H1 (cell line): Measurements from ENCODE around the gene MYH8. TPM values are rescaled to one million over a fixed set of nuclear protein-coding genes. Genes with fewer than 3 reads are reported as not detected.
A peak's percentile ranks its signal among the peaks of the same experiment; 100 is the strongest.

Experiments
- CTCF ChIA-PET: fragments of 300-600 bp; sonication (Branson Sonifier 250); formaldehyde crosslinking; loops from one replicate; lab custom pipeline; 2021; ENCODE audit not compliant: partially characterized antibody; lab: Charles Lee
- POLR2A ChIA-PET: fragments of 300-600 bp; sonication (Branson Sonifier 250); formaldehyde crosslinking; loops from one replicate; lab custom pipeline; 2021; ENCODE audit warnings: inconsistent platforms; ENCODE audit not compliant: partially characterized antibody; lab: Charles Lee
- DNase-seq, 2 experiments: peaks; one replicate each; pipeline versions ENCODE4 v3.0.0 to v3.0.0-alpha.2; 2010 to 2022; ENCODE audit warnings: low spot score in 2 of 2, low read depth in 1 of 2, mixed read lengths in 1 of 2
- FAIRE-seq: peaks from 2 replicates; lab custom pipeline; 2011; peaks lifted over from hg19 to GRCh38; lab: Jason Lieb, UNC
- H2AFZ ChIP-seq: 2 replicates; pipeline ENCODE4 v1.8.1; 2012; ENCODE audit warnings: low read length, inconsistent platforms
- H2AK5ac ChIP-seq: 2 replicates; pipeline ENCODE4 v1.6.1; 2013; ENCODE audit warnings: low read depth, low read length
- H2BK120ac ChIP-seq: replicated peaks from 2 replicates; pipeline ENCODE3; 2013; ENCODE audit warnings: low read depth, low read length, inconsistent platforms
- H2BK12ac ChIP-seq: 2 replicates; pipeline ENCODE4 v1.6.1; 2013; ENCODE audit warnings: low read depth, low read length
- H2BK15ac ChIP-seq: 2 replicates; pipeline ENCODE4 v1.6.1; 2013; ENCODE audit warnings: low read length
- H2BK20ac ChIP-seq: 2 replicates; pipeline ENCODE4 v1.6.1; 2013; ENCODE audit warnings: low read length
- H2BK5ac ChIP-seq: 2 replicates; pipeline ENCODE4 v1.6.1; 2013; ENCODE audit warnings: low read depth, low read length
- H3K14ac ChIP-seq: 2 replicates; pipeline ENCODE4 v1.6.1; 2013; ENCODE audit warnings: inconsistent platforms; ENCODE audit not compliant: insufficient read length
- H3K18ac ChIP-seq: 2 replicates; pipeline ENCODE4 v1.6.1; 2013; ENCODE audit warnings: low read length; ENCODE audit errors: extremely low read depth
- H3K23ac ChIP-seq: 2 replicates; pipeline ENCODE4 v1.6.1; 2013; ENCODE audit warnings: inconsistent platforms; ENCODE audit not compliant: insufficient read length
- H3K23me2 ChIP-seq: 2 replicates; pipeline ENCODE4 v1.6.1; 2013; ENCODE audit warnings: low read depth, low read length
- H3K27ac ChIP-seq: 2 replicates; pipeline ENCODE4 v1.6.1; 2011; ENCODE audit warnings: low read depth, low read length, inconsistent platforms
- H3K27me3 ChIP-seq, 4 experiments: replicated peaks in 1 of 4; 1 replicate in 1 of 4; 2 replicates in 3 of 4; pipeline versions ENCODE4 v1.6.1 to v1.8.1; 2011 to 2013; ENCODE audit warnings: low read length in 3 of 4, mild to moderate bottlenecking in 3 of 4, inconsistent platforms in 2 of 4, mixed read lengths in 2 of 4, moderate library complexity in 1 of 4; ENCODE audit not compliant: control insufficient read depth in 3 of 4, insufficient read depth in 3 of 4; ENCODE audit errors: extremely low read depth in 1 of 4
- H3K36me3 ChIP-seq, 4 experiments: 2 replicates each; pipeline versions ENCODE4 v1.6.1 to v1.8.1; 2011 to 2013; ENCODE audit warnings: mild to moderate bottlenecking in 4 of 4, low read length in 3 of 4, moderate library complexity in 2 of 4, control low read depth in 1 of 4, inconsistent platforms in 1 of 4; ENCODE audit not compliant: insufficient read depth in 4 of 4, control insufficient read depth in 2 of 4
- H3K4ac ChIP-seq: replicated peaks from 2 replicates; pipeline ENCODE3; 2013; ENCODE audit warnings: low read length, low read depth, mixed read lengths, inconsistent platforms; ENCODE audit not compliant: insufficient read length
- H3K4me1 ChIP-seq, 4 experiments: replicated peaks in 1 of 4; 1 replicate in 1 of 4; 2 replicates in 3 of 4; pipeline versions ENCODE4 v1.6.1 to v1.8.1; 2011 to 2013; ENCODE audit warnings: low read length in 3 of 4, inconsistent platforms in 2 of 4, mixed read lengths in 1 of 4; ENCODE audit not compliant: insufficient read depth in 4 of 4, control insufficient read depth in 3 of 4
- H3K4me2 ChIP-seq, 2 experiments: 2 replicates each; pipeline versions ENCODE4 v1.6.1 to v1.8.1; 2011 to 2013; ENCODE audit warnings: low read depth in 2 of 2, low read length in 2 of 2, control low read depth in 1 of 2, inconsistent platforms in 1 of 2, mild to moderate bottlenecking in 1 of 2; ENCODE audit not compliant: insufficient read depth in 1 of 2
- H3K4me3 ChIP-seq, 4 experiments: fragments of 200-600, 300-600 bp in 1 of 4; sonication (generic), shearing (Covaris generic), sonication (Bioruptor Twin) in 1 of 4; 2 replicates each; pipeline versions ENCODE4 v1.5.1 to v1.8.1; 2011 to 2016; ENCODE audit warnings: low read length in 4 of 4, low read depth in 3 of 4, control low read depth in 2 of 4, inconsistent platforms in 2 of 4, mild to moderate bottlenecking in 2 of 4, mixed read lengths in 1 of 4, moderate library complexity in 1 of 4; ENCODE audit not compliant: insufficient read depth in 2 of 4; ENCODE audit errors: extremely low read depth in 1 of 4
- H3K56ac ChIP-seq: replicated peaks from 2 replicates; pipeline ENCODE3; 2013; ENCODE audit warnings: low read depth, mild to moderate bottlenecking, mixed read lengths, low read length, inconsistent platforms; ENCODE audit not compliant: insufficient read length
- H3K79me1 ChIP-seq: 2 replicates; pipeline ENCODE4 v1.6.1; 2013; ENCODE audit warnings: low read depth, low read length, control low read depth
- H3K79me2 ChIP-seq, 2 experiments: 2 replicates each; pipeline versions ENCODE4 v1.6.1 to v1.8.1; 2012 to 2013; ENCODE audit warnings: low read length in 2 of 2, mild to moderate bottlenecking in 2 of 2, inconsistent platforms in 1 of 2; ENCODE audit not compliant: insufficient read depth in 2 of 2, control insufficient read depth in 1 of 2
- H3K9ac ChIP-seq, 4 experiments: replicated peaks in 1 of 4; 1 replicate in 1 of 4; 2 replicates in 3 of 4; pipeline versions ENCODE4 v1.6.1 to v1.8.1; 2011 to 2013; ENCODE audit warnings: low read depth in 3 of 4, low read length in 3 of 4, control low read depth in 2 of 4, mild to moderate bottlenecking in 2 of 4, moderate library complexity in 2 of 4, inconsistent platforms in 1 of 4; ENCODE audit errors: extremely low read depth in 1 of 4
- H3K9me3 ChIP-seq, 2 experiments: 2 replicates each; pipeline versions ENCODE4 v1.6.1 to v1.8.1; 2012 to 2013; ENCODE audit warnings: mild to moderate bottlenecking in 2 of 2, moderate library complexity in 2 of 2, control low read depth in 1 of 2, inconsistent platforms in 1 of 2, low read depth in 1 of 2, low read length in 1 of 2, mixed read lengths in 1 of 2; ENCODE audit not compliant: insufficient read depth in 2 of 2
- H4K20me1 ChIP-seq, 2 experiments: replicated peaks in 1 of 2; 2 replicates each; pipeline versions ENCODE3 to v1.8.1; 2011 to 2013; ENCODE audit warnings: inconsistent platforms in 2 of 2, low read length in 2 of 2, mild to moderate bottlenecking in 1 of 2; ENCODE audit not compliant: insufficient read depth in 2 of 2, control insufficient read depth in 1 of 2
- H4K5ac ChIP-seq: 2 replicates; pipeline ENCODE4 v1.6.1; 2013; ENCODE audit warnings: low read length, low read depth, mixed read lengths, inconsistent platforms; ENCODE audit not compliant: insufficient read length
- H4K8ac ChIP-seq: 2 replicates; pipeline ENCODE4 v1.8.0; 2013; ENCODE audit warnings: mild to moderate bottlenecking, moderate library complexity, low read length, inconsistent platforms; ENCODE audit not compliant: insufficient read depth; ENCODE audit errors: extremely low read depth
- H4K91ac ChIP-seq: replicated peaks from 2 replicates; pipeline ENCODE3; 2013; ENCODE audit warnings: low read length, mixed read lengths, inconsistent platforms; ENCODE audit not compliant: insufficient read length
- ASH2L ChIP-seq: fragments of 200-600, 300-600 bp; sonication (generic); IDR thresholded peaks from one replicate; pipeline ENCODE4 v1.7.1; 2017; ENCODE audit warnings: low read length
- CBX5 ChIP-seq: fragments of 300-800, 300-1000 bp; sonication (generic); IDR thresholded peaks from 2 replicates; pipeline ENCODE4 v1.7.1; 2016; ENCODE audit warnings: antibody characterized with exemption, low read length, low read depth
- CBX8 ChIP-seq: fragments of 300-800, 300-1000 bp; sonication (generic); IDR thresholded peaks from 2 replicates; pipeline ENCODE4 v1.7.1; 2016; ENCODE audit warnings: low read depth, low read length, borderline replicate concordance
- HDAC6 ChIP-seq: IDR thresholded peaks from one replicate; pipeline ENCODE4 v1.7.1; 2012; ENCODE audit warnings: low read depth, mild to moderate bottlenecking, inconsistent platforms, low read length, moderate library complexity
- JUND ChIP-seq: IDR thresholded peaks from 2 replicates; pipeline ENCODE4 v1.6.1; 2011; ENCODE audit warnings: mild to moderate bottlenecking, improper control_type of control experiment, low read length
- KDM5A ChIP-seq: fragments of 200-600 bp; IDR thresholded peaks from 2 replicates; pipeline ENCODE4 v1.7.1; 2012; ENCODE audit warnings: mild to moderate bottlenecking, low read length, inconsistent platforms, mixed read lengths
- RAD21 ChIP-seq, 2 experiments: IDR thresholded peaks in 1 of 2; conservative IDR thresholded peaks in 1 of 2; 2 replicates each; pipeline ENCODE4 v1.6.1; 2011; ENCODE audit warnings: low read depth in 2 of 2, low read length in 2 of 2, improper control_type of control experiment in 1 of 2, inconsistent platforms in 1 of 2, mild to moderate bottlenecking in 1 of 2, moderate library complexity in 1 of 2
- RFX5 ChIP-seq: IDR thresholded peaks from 2 replicates; pipeline ENCODE4 v1.6.1; 2011; ENCODE audit warnings: low read depth, low read length, improper control_type of control experiment, borderline replicate concordance
- SP2 ChIP-seq: IDR thresholded peaks from 2 replicates; pipeline ENCODE4 v1.6.1; 2012; ENCODE audit warnings: mild to moderate bottlenecking, low read length, inconsistent platforms
- YY1 ChIP-seq: IDR thresholded peaks from 2 replicates; pipeline ENCODE4 v1.6.1; 2011; ENCODE audit warnings: low read depth, mild to moderate bottlenecking, low read length
- WGBS, 2 experiments: shearing (Covaris generic) in 1 of 2; methylation state at CpG; one replicate each; pipeline versions ENCODE4 v1.1.6 to v1.1.7; 2013 to 2015; ENCODE audit warnings: low lambda C conversion rate in 2 of 2, mixed read lengths in 2 of 2, inconsistent platforms in 1 of 2, low coverage in 1 of 2, missing lambda C conversion rate in 1 of 2; ENCODE audit not compliant: insufficient replicate concordance in 2 of 2, insufficient coverage in 1 of 2, insufficient read length in 1 of 2; ENCODE audit errors: extremely low coverage in 1 of 2, missing lambda C conversion rate in 1 of 2; 5-methylcytosine and 5-hydroxymethylcytosine counted together
- polyA plus RNA-seq, 7 experiments: library from polyadenylated mRNA; depleted of rRNA in 3 of 7; stranded (reverse) in 5 of 7; unstranded in 2 of 7; fragments of >200 nt in 5 of 7; fragments of 200-250 nt in 2 of 7; gene quantifications; 1 replicate in 5 of 7; 2 replicates in 1 of 7; 4 replicates in 1 of 7; pipeline versions ENCODE4 v1.2.1 to v1.2.3, GENCODE V29; 2011 to 2013; ENCODE audit warnings: missing spikeins in 2 of 7, mixed read lengths in 2 of 7
- total RNA-seq: library from RNA; stranded (reverse); fragmentation: NEBNext Ultra II Directional; extraction: Animal tissue kit (Norgen Biotek cat#: 25700); gene quantifications from 2 replicates; pipeline ENCODE4 v1.2.1, GENCODE V29; 2021
- TF ChIP-seq, protein P1 (sequence below), 3 experiments: IDR thresholded peaks; 1 replicate in 2 of 3; 2 replicates in 1 of 3; pipeline versions ENCODE4 v1.5.1 to v1.6.1; 2011; ENCODE audit warnings: low read length in 3 of 3, mild to moderate bottlenecking in 3 of 3, inconsistent platforms in 2 of 3, low read depth in 1 of 3, moderate library complexity in 1 of 3; ENCODE audit not compliant: insufficient read depth in 1 of 3; ENCODE audit errors: control extremely low read depth in 1 of 3

MYH8 gene
- total and polyA plus RNA-seq, 2 of the 8 experiments (the other 6 are each of a cell fraction or from before 2014, with no cell fraction given): not detected

DNA sequence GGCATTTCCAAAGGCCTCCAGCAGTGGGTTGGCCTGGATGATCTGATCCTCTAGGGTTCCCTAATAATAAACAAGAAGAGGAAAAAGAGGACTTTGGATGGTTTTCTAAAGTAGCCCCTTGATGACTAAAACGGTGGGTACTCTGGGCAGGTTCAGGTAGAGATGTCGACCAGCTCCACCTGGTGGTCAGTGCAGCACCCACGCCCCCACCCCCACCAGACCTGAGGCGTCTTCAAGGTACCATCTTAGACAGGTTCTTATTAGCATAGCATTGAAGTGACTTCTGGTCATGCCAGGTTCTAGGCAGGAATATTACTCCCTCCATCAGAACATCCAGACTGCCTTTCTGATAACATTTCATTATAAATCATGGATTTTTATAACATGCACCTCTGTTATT, 64.0 kb downstream of the MYH8 start:
- H2BK12ac ChIP-seq: no peak overlapping the region
- TF ChIP-seq HDAC6: no peak
- TF ChIP-seq RAD21 (IDR thresholded peaks at IDR 0.05 in 1 of 2, conservative IDR thresholded peaks at IDR 0.05 in 1 of 2; ENCODE audit: low read depth in 2 of 2, low read length in 2 of 2): peak; percentile 60 to 64
- no peak for TF ChIP-seq SP2
- TF ChIP-seq JUND: no peak
- TF ChIP-seq RFX5: no peak
- TF ChIP-seq CBX8: no peak
- TF ChIP-seq CBX5: no peak
- TF ChIP-seq YY1: 0 out of 2 replicates have a peak, but pooled peaks have one; percentile 48
- TF ChIP-seq KDM5A: no peak
- TF ChIP-seq, protein P1, sequence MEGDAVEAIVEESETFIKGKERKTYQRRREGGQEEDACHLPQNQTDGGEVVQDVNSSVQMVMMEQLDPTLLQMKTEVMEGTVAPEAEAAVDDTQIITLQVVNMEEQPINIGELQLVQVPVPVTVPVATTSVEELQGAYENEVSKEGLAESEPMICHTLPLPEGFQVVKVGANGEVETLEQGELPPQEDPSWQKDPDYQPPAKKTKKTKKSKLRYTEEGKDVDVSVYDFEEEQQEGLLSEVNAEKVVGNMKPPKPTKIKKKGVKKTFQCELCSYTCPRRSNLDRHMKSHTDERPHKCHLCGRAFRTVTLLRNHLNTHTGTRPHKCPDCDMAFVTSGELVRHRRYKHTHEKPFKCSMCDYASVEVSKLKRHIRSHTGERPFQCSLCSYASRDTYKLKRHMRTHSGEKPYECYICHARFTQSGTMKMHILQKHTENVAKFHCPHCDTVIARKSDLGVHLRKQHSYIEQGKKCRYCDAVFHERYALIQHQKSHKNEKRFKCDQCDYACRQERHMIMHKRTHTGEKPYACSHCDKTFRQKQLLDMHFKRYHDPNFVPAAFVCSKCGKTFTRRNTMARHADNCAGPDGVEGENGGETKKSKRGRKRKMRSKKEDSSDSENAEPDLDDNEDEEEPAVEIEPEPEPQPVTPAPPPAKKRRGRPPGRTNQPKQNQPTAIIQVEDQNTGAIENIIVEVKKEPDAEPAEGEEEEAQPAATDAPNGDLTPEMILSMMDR (IDR thresholded peaks at IDR 0.05; ENCODE audit: control extremely low read depth in 1 of 3, insufficient read depth in 1 of 3, low read depth in 1 of 3, low read length in 3 of 3): peak; percentile 77 to 90 (median 83)
- no peak for TF ChIP-seq ASH2L
- TF ChIP-seq, all 59 proteins: peak for 3
- no peak overlapping the region for H3K4me2 ChIP-seq
- H3K4ac ChIP-seq: no peak overlapping the region
- no peak overlapping the region for H3K18ac ChIP-seq
- no peak overlapping the region for H2BK120ac ChIP-seq
- H4K91ac ChIP-seq: no peak overlapping the region
- no peak overlapping the region for H2BK15ac ChIP-seq
- no peak overlapping the region for H4K8ac ChIP-seq
- H3K14ac ChIP-seq: no peak overlapping the region
- no peak overlapping the region for H2BK20ac ChIP-seq
- no peaks in the 10 kb centered on the region for H3K23me2 ChIP-seq
- no peaks in the 10 kb centered on the region for H3K79me2 ChIP-seq
- no peaks in the 10 kb centered on the region for H3K79me1 ChIP-seq
- peak; percentile 19 to 80 for DNase-seq
- H4K5ac ChIP-seq: no peak overlapping the region
- H3K56ac ChIP-seq: no peak overlapping the region
- POLR2A ChIA-PET: no interaction called here
- WGBS, 2 experiments: 24% methylated on average over 4 of the region's 4 CpGs; no CpG with 5 or more reads in 1 of the 2 experiments
- no peak overlapping the region for H2AFZ ChIP-seq
- H2AK5ac ChIP-seq: no peak overlapping the region
- CTCF ChIA-PET: interaction anchor here (0.6 to 4.3 kb wide), 20 partner anchors 9 to 259 kb away, joined by 3 to 32 read pairs (median 4); no protein-coding TSS in a partner anchor
- FAIRE-seq: peak; percentile 24
- H3K27ac ChIP-seq: no peak overlapping the region
- H4K20me1 ChIP-seq: no peaks in the 10 kb centered on the region
- no peaks in the 10 kb centered on the region for H3K4me1 ChIP-seq
- H3K9ac ChIP-seq: no peak overlapping the region
- H3K4me3 ChIP-seq: no peak overlapping the region
- H3K23ac ChIP-seq: no peak overlapping the region
- 0 out of 4 replicates have a peak, but pooled peaks cover 0 to 2% of the 10 kb centered on the region in 2 experiments for H3K9me3 ChIP-seq
- no peak overlapping the region for H2BK5ac ChIP-seq
- no peaks in the 10 kb centered on the region for H3K36me3 ChIP-seq
- H3K27me3 ChIP-seq: no peaks in the 10 kb centered on the region
